ENCODE data around the gene ZNHIT2. TPM values are rescaled to one million over a fixed set of nuclear protein-coding genes. Genes with fewer than 3 reads are reported as not detected.

ZNHIT2 gene
- total RNA-seq, 2 donors from 2014 or later, result 32.7 to 37.8 TPM

GRCh38 chr11:65129649-65130441 is 12.3 kb upstream of the ZNHIT2 start:
- H3K27ac ChIP-seq, result no peak overlapping the region
- no peak for DNase-seq (ENCODE audit: low spot score)
- H3K4me1 ChIP-seq (replicated peaks), result no peaks in the 10 kb centered on the region
- 84% methylated on average over 13 of the region's 13 CpGs for WGBS
- H3K4me3 ChIP-seq, result no peak overlapping the region
- H3K27me3 ChIP-seq (replicated peaks; ENCODE audit: insufficient read depth), result no peaks in the 10 kb centered on the region
- no peaks in the 10 kb centered on the region for H3K9me3 ChIP-seq
- intact Hi-C loops (cut with DNase I), result no loop called here
- no peak for TF ChIP-seq CTCF (IDR thresholded peaks at IDR 0.05)
- no peak for TF ChIP-seq POLR2A (IDR thresholded peaks at IDR 0.05)
- no peak for TF ChIP-seq POLR2AphosphoS5 (IDR thresholded peaks at IDR 0.05)
- peaks cover 26 to 45% of the 10 kb centered on the region in 2 donors for H3K36me3 ChIP-seq

GRCh38 chr11:65128182-65129145 is 11.0 kb upstream of the ZNHIT2 start:
- no peaks in the 10 kb centered on the region for H3K27me3 ChIP-seq (replicated peaks; ENCODE audit: insufficient read depth)
- intact Hi-C loops (cut with DNase I), result no loop called here
- no peak for TF ChIP-seq POLR2AphosphoS5 (IDR thresholded peaks at IDR 0.05)
- no peak for TF ChIP-seq CTCF (IDR thresholded peaks at IDR 0.05)
- no peak for TF ChIP-seq POLR2A (IDR thresholded peaks at IDR 0.05)
- H3K4me1 ChIP-seq (replicated peaks), result peaks cover 3% of the 10 kb centered on the region
- WGBS, result 78% methylated on average over 15 of the region's 15 CpGs
- no peak for DNase-seq (ENCODE audit: low spot score)
- no peaks in the 10 kb centered on the region for H3K9me3 ChIP-seq
- no peak overlapping the region for H3K4me3 ChIP-seq
- peaks cover 26 to 45% of the 10 kb centered on the region in 2 donors for H3K36me3 ChIP-seq
- no peak overlapping the region for H3K27ac ChIP-seq

GRCh38 chr11:65127473-65128181 is 10.1 kb upstream of the ZNHIT2 start:
- no peaks in the 10 kb centered on the region for H3K27me3 ChIP-seq (replicated peaks; ENCODE audit: insufficient read depth)
- no peaks in the 10 kb centered on the region for H3K9me3 ChIP-seq
- intact Hi-C loops (cut with DNase I), result no loop called here
- no peak overlapping the region for H3K27ac ChIP-seq
- 65% methylated on average over 11 of the region's 12 CpGs for WGBS
- peaks cover 6% of the 10 kb centered on the region for H3K4me1 ChIP-seq (replicated peaks)
- TF ChIP-seq POLR2A (IDR thresholded peaks at IDR 0.05) (no peak), CTCF (IDR thresholded peaks at IDR 0.05) (no peak), POLR2AphosphoS5 (IDR thresholded peaks at IDR 0.05) (no peak)
- no peak overlapping the region for H3K4me3 ChIP-seq
- peaks cover 26 to 45% of the 10 kb centered on the region in 2 donors for H3K36me3 ChIP-seq
- no peak for DNase-seq (ENCODE audit: low spot score)

GRCh38 chr11:65126624-65127274 is 9.2 kb upstream of the ZNHIT2 start:
- intact Hi-C loops (cut with DNase I), result no loop called here
- peaks cover 26 to 39% of the 10 kb centered on the region in 2 donors for H3K36me3 ChIP-seq

More at GRCh38 chr11:65126624-65127274, 9.2 kb upstream of the ZNHIT2 start:
- 74% methylated on average over 6 of the region's 6 CpGs for WGBS
- DNase-seq (ENCODE audit: low spot score), result no peak
- Histone ChIP-seq H3K27ac (no peak overlapping the region), H3K9me3 (no peaks in the 10 kb centered on the region), H3K4me3 (no peak overlapping the region), H3K4me1 (replicated peaks) (peaks cover 6% of the 10 kb centered on the region), H3K27me3 (replicated peaks; ENCODE audit: insufficient read depth) (no peaks in the 10 kb centered on the region)
- TF ChIP-seq POLR2AphosphoS5 (IDR thresholded peaks at IDR 0.05), result no peak
- TF ChIP-seq CTCF (IDR thresholded peaks at IDR 0.05), result no peak
- no peak for TF ChIP-seq POLR2A (IDR thresholded peaks at IDR 0.05)
